Measurements from ENCODE around the gene MAN1C1. TPM values are rescaled to one million over a fixed set of nuclear protein-coding genes. Genes with fewer than 3 reads are reported as not detected.

The MAN1C1 gene
- total RNA-seq, 1 donor from 2014 or later: 29.1 TPM

GRCh38 chr1:25648681-25649440 lies 32.3 kb downstream of the MAN1C1 start:
- Mint-ChIP-seq H3K4me3 (ENCODE audit: unreplicated experiment) (no peak overlapping the region), H3K27me3 (ENCODE audit: unreplicated experiment) (peaks cover 7% of the 10 kb centered on the region), H3K27ac (ENCODE audit: unreplicated experiment) (peak overlapping the region; percentile 86), H3K9me3 (ENCODE audit: unreplicated experiment) (no peaks in the 10 kb centered on the region), H3K36me3 (ENCODE audit: low read depth, unreplicated experiment) (peaks cover 9% of the 10 kb centered on the region), H3K4me1 (ENCODE audit: unreplicated experiment) (peaks cover 15% of the 10 kb centered on the region)
- no peak for DNase-seq (ENCODE audit: low spot score)
- TF ChIP-seq CTCF (IDR thresholded peaks at IDR 0.05; ENCODE audit: unreplicated experiment): no peak

- peaks cover 7% of the 10 kb centered on the region for H3K27me3 Mint-ChIP-seq (ENCODE audit: unreplicated experiment)
- no peaks in the 10 kb centered on the region for H3K9me3 Mint-ChIP-seq (ENCODE audit: unreplicated experiment)
- H3K4me3 Mint-ChIP-seq (ENCODE audit: unreplicated experiment): no peak overlapping the region
- no peak for DNase-seq (ENCODE audit: low spot score)
- H3K27ac Mint-ChIP-seq (ENCODE audit: unreplicated experiment): peak overlapping the region; percentile 86
- no peak for TF ChIP-seq CTCF (IDR thresholded peaks at IDR 0.05; ENCODE audit: unreplicated experiment)
- peaks cover 9% of the 10 kb centered on the region for H3K36me3 Mint-ChIP-seq (ENCODE audit: low read depth, unreplicated experiment)
- peaks cover 15% of the 10 kb centered on the region for H3K4me1 Mint-ChIP-seq (ENCODE audit: unreplicated experiment)
Measured at GRCh38 chr1:25649505-25650288, 33.1 kb downstream of the MAN1C1 start.

GRCh38 chr1:25650289-25650576 lies 33.6 kb downstream of the MAN1C1 start:
- Mint-ChIP-seq H3K4me3 (ENCODE audit: unreplicated experiment) (no peak overlapping the region), H3K36me3 (ENCODE audit: low read depth, unreplicated experiment) (peaks cover 9% of the 10 kb centered on the region), H3K27me3 (ENCODE audit: unreplicated experiment) (peaks cover 7% of the 10 kb centered on the region), H3K27ac (ENCODE audit: unreplicated experiment) (no peak overlapping the region), H3K9me3 (ENCODE audit: unreplicated experiment) (no peaks in the 10 kb centered on the region), H3K4me1 (ENCODE audit: unreplicated experiment) (peaks cover 14% of the 10 kb centered on the region)
- no peak for DNase-seq (ENCODE audit: low spot score)
- TF ChIP-seq CTCF (IDR thresholded peaks at IDR 0.05; ENCODE audit: unreplicated experiment): no peak

- H3K27me3 Mint-ChIP-seq (ENCODE audit: unreplicated experiment): peaks cover 7% of the 10 kb centered on the region
- H3K27ac Mint-ChIP-seq (ENCODE audit: unreplicated experiment): no peak overlapping the region
- no peak for DNase-seq (ENCODE audit: low spot score)
- H3K4me3 Mint-ChIP-seq (ENCODE audit: unreplicated experiment): no peak overlapping the region
- no peaks in the 10 kb centered on the region for H3K9me3 Mint-ChIP-seq (ENCODE audit: unreplicated experiment)
- H3K36me3 Mint-ChIP-seq (ENCODE audit: low read depth, unreplicated experiment): peaks cover 7% of the 10 kb centered on the region
- peaks cover 12% of the 10 kb centered on the region for H3K4me1 Mint-ChIP-seq (ENCODE audit: unreplicated experiment)
- no peak for TF ChIP-seq CTCF (IDR thresholded peaks at IDR 0.05; ENCODE audit: unreplicated experiment)
Measured at GRCh38 chr1:25651036-25651640, 34.5 kb downstream of the MAN1C1 start.

All from endothelial cell (in vitro differentiated cells).